Fibroblast of skin of right biceps (primary cell): ENCODE results near the gene ATG4D.
A peak's percentile ranks its signal among the peaks of the same experiment; 100 is the strongest.

Experiments used
- DNase-seq: peaks from one replicate; pipeline ENCODE4 v3.0.0-alpha.2; 2013

Gene ATG4D

DNA sequence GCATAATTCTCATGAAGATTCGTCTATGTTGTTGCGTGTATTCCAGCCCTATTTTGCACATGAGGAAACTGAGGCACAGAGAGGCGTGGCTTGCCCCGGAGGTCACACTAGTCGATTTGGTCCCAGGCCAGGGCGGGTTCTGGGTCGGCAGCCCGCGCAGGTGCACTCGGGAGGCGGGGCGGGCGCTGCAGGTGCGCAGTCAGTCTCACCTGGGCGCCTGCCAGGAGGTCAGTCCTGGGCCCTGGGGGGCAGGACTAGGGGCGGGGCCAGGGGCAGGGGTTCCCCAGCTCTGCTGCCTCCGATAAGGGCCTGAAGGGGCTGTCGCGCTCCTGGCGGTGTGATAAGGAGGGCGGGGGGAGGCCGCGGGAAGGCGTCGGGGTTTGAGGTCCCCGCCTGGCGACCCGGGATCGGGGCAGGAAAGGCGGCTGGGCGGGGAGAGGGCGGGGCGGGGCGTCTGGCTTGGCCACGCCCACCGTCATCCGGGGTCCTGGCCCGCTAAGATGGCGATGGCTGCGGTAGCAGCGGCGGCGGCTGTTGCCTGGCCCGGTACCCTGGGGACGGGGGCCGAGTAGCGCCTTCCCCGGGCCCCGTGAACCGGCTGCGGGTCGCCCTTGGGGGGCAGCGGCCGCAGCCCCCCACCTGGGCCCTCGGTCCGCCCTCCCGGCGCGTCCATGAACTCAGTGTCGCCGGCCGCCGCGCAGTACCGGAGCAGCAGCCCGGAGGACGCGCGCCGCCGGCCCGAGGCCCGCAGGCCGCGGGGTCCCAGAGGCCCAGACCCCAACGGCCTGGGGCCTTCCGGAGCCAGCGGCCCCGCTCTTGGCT is at the start of gene ATG4D:
Gene ATG4D, plus strand, starts transcription at position 485 of the 822 bp plus-strand sequence. Its CDS starts 187 bp downstream, at position 672.
- peak; percentile 67 for DNase-seq

DNA sequence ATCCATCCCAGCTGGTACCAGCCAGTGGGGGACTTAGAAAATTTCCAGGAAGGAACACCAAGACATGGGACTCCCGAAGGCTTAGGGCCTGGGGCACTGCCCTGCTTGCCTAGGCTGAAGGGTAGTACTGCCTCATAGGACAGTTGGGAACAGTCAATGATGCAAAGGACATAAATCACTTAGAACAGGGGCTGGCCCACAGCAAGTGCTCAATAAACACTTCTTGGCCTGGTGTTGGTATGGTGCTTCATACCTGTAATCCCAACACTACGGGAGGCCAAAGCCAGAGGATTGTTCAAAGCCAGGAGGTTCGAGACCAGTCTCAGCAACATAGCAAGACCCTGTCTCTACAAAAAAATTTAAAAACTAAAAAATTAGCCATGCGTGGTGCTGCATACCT is 46.3 kb upstream of the ATG4D start:
- DNase-seq: no peak

DNA sequence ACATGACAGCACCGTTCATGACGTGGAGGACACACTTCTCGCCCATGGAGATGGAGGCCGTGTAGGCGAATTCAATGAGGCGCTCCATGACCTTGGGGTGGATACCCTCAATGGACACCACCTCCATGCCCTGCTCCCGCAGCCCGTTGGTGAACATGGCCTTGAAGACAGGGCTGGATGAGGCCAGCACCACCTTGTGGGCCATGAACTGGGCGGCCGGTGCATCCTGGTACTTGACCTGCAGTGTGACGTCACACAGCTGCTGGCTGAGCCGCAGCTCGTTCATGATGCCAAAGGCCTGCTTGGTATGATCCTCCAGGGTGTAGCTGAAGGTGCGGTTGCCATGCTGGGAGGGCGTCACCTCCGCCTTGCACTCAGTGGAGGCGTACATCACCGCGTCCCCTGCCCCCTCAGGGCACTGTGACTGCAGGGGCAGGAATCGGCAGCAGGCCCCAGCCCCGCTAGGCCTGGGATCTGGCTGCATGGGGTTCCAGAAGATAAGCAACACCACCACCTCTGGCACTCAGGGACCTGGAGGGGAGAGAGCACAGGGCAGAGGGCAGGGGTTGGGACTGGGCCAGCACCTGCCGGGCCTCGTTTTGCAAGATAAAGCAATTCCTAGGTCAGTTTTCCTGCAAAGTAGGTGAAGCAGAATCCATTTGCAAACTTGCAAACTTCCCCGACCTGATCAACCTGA is 44.0 kb upstream of the ATG4D start:
- no peak for DNase-seq

DNA sequence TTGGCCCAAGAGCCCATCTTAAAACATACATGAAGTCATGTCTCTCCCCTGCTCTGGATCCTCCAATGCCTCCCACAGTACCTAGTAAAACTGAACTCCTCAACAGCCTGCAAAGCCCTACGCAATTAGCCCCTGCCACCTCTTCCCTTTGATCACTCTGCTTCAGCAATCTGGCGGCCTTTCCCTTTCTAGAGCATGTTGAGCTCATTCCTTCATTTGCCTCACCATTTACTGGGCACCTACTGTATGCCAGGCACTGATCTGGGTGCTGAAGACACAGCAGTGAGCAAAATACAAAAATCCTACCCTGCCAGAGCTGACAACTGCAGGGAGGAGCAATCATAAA is 43.5 kb upstream of the ATG4D start:
- no peak for DNase-seq

DNA sequence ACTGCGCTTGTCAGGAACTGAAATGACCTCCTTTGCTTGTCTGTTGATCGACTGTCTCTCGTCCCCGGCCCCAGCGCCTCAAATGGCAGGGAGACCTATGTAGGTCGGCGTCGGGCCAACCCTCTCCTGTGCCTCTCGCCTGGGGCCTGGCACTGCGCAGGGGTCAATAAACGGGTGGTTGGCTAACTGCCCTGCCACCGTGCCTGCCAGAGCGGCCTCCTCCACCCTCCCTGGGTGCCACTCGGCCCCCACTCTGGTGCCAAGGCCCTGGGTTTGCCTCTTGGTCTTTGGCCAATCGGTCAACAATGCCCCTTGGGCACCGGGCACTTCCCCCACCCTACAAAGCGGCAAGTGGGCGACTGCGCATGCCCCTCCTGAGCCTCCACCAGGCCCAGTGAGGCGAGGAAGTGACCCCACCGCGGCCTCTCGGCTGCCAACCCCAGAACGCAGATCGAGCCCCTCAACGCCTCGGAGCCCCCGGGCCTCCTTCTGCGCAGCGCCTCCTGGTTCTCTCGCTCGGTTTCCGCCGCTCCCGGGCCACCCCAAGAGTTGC is 41.7 kb upstream of the ATG4D start:
- DNase-seq: peak; percentile 37

DNA sequence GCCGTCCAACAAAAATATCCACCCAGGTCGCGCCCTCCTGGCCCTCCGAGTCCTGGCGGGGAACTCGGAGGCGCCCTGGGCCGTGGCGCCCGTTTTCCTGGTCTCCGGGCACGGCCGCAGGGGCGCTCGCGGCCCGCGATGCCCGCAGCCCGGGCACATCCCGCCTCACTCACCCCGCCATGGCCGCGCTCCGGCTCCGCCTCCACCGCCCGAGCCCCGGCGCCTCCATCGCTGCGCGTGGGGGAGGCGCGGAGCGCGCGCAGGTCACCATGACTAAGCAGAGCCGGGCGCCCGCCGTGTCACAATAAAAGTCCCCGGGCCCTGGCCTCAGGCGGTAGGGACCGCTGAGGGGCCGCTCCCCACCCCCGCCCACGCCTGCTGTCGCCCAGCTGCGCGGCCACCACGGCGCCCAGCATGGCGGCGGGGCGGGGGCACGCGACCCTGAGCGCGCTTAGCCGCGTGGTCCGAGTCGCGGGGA is 41.1 kb upstream of the ATG4D start:
- DNase-seq: peak; percentile 95

DNA sequence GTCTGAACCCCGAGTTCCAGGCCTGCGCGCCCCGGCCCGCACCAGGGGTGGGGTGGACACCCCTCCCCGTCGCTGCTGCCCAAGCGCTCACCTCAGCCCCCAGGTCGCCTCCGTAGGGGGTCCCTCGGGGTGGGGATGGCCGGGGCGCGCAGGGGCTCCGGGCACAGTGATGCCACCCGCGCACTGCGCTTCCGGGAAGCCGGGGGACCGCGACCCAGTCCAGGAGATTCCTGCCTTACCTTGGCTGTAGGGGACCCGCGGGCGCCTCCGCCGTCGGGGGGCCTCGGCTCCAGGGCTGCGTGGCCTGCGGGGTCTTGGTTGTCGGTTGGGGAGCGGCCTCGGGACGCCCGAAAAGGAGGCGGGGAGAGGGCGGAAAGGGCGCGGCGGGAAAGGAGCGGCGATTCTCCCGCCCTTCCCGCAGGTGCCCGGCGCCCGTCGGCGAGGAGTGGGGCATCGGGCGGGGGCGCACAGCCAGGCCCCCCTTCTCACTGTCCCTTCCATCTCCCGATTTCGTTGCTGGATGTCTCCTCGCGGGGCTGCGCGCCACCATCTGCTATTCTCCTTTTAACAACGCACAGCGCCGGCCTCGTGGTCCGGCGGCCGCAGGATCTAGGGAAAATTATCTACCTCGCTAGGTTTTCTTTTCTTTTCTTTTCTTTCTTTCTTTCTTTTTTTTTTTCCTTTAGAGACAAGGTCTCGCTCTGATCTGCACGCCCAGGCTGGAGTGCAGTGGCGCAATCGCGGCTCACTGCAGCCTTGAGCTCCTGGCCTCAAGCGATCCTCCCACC is 40.5 kb upstream of the ATG4D start, which contains the start of gene KEAP1:
Gene KEAP1, minus strand, starts transcription at position 355 of the 788 bp plus-strand sequence. CDS start 3,323 bp downstream, outside the sequence.
- peak; percentile 39 for DNase-seq

DNA sequence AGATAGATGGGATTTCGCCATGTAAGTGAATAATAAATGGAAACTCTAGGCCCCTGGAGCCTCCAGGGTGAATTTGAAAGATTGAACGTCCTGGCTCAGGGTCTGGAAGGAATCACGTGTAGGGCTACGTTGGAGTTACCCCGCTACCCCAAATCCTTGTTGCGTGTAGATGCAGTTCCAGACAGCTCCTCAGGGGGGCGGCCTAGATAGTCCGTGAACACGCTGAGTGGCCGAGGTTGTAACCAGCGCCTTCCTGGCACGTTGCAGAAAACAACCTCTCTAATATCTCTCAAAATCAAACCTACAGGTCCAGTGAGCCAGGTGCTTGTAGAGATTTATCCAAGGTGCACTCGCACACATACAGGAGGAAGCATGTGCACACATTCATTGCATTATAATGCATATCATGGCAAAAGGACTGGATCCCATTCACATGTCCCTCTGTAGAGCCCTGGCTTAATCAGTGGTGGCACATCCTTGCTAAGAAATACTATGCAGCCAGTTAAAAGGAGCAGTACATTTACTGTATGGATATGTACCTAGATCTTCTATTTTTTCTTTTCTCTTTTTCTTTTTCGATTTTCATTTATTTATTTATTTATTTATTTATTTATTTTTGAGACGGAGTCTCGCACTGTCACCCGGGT is 38.0 kb upstream of the ATG4D start:
- DNase-seq: peak; percentile 59

DNA sequence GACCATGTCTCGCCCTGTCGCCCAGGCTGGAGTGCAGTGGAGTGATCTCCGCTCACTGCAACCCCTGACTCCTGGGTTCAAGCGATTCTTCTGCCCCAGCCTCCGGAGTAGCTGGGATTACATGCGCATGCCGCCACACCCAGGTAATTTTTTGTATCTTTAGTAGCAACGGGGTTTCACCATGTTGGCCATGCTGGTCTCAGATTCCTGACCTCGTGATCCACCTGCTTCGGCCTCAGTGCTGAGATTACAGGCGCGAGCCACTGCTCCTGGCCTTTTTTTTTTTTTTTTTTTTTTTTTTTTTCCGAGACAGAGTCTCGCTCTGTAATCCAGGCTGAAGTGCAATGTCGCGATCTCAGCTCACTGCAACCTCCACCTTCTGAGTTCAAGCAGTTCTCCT is 35.7 kb upstream of the ATG4D start:
- DNase-seq: no peak

DNA sequence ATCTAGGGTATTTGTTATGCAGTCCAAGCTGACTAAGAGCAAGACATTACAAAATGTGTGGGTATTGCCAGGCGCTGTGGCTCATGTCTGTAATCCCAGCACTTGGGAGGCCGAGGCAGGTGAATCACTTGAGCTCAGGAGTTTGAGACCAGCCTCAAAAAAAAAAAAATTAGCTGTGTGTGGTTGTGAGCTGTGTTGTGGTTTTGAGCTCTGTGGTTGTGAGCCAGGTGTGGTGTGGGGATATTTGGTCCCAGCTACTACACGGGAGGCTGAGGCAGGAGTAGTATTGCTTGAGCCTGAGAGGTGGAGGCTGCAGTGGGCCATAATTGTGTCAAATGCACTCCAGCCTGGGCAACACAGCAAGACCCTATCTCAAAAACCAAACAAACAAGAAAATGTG is 35.0 kb upstream of the ATG4D start:
- no peak for DNase-seq

DNA sequence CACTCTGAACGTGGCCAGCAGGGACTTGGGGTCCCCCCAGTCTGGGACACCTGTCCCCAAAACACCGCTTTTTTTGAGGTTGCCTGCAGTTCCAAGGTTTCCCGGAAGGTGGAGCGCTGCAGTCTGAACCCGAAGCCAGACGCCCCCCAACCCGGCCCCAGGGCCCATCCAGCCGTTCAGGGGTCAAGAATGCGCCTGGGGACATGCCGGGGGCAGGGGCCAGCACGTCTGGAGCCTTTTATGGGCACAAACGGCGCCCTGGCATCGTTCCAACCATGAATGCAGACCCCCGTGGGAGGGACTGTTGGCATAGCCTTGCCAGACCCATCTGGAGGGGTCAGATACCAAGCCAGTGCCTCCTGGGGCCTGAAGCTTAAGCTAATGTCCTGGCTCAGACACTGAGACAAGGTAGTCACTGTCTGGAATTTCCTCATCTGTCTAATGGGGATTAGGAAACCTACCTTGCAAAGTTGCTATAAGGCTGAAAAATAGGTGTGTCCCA is 33.4 kb upstream of the ATG4D start:
- no peak for DNase-seq

DNA sequence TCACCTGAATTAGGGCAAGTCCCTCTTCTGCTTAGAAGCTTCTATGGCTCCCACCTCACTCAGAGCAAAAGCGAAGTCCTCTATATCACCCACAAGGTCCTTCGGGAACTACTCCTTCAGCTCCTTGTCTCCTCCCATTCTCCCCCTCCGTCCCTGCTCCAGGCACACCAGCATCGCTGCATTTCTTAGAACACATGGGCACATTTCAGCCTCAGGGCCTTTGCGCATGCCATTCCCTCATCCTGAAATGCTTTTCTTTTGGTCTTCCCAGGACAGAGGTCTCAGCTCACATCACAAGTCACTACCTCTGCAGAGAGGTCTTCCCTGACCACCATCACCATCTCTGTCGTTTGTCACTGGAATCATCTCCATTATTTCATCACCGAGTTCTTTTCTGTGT is 30.5 kb upstream of the ATG4D start:
- DNase-seq: no peak

DNA sequence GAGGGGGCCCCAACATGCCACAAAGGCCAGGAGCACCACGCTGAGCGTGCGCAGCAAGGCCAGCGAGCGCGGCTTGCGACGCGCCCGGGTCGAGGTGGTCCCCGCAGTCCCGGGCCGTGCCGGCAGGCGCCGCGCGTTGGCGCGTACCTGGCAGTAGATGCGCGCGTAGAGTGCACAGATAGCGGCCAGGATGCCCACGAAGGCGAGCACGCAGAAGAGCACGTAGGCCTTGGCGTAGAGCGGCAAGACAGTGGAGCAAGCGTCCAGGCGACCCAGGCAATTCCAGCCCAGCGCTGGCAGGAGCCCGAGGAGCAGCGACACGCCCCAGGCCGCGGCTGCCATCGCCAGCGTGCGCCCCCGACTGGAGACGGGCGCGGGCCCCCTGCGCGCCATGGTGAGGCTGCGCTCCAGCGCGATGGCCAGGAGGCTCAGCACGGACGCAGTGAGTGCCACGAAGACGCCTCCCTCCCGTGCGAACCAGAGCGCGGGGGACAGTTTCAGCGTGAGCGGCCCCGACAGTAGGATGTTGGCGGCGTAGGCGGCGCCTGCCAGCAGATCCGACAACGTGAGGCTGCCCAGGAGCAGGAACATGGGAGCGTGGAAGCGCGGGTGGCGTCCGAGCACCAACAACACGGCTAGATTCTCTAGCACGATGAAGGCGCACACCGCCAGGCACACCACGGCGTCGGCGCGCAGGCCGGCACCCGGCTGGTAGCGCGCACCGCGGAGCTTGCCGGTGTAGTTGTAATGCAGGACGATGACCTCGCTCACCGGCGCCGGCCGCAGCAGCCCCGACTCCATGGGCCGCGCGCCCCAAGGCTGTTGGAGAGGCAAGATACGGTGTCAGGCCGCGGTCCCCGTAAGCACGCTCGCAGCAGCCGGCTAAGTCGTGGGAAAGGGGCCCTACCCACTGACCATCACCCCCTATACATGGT is 29.2 kb upstream of the ATG4D start:
- peak; percentile 13 for DNase-seq

DNA sequence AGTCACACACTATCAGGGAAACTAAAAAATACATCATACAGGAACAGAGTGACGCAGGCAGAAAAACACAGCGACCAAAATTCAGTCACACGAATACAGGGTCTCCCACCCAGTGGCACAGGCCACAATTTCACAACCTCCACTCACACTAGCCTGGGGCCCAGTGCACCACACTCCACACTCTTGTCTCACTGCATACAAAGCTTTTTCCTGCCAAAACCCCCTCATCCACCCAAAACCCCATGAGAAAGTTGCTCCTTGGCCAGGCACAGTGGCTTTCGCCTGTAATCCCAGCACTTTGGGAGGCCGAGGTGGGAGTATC is 27.7 kb upstream of the ATG4D start:
- DNase-seq: no peak

DNA sequence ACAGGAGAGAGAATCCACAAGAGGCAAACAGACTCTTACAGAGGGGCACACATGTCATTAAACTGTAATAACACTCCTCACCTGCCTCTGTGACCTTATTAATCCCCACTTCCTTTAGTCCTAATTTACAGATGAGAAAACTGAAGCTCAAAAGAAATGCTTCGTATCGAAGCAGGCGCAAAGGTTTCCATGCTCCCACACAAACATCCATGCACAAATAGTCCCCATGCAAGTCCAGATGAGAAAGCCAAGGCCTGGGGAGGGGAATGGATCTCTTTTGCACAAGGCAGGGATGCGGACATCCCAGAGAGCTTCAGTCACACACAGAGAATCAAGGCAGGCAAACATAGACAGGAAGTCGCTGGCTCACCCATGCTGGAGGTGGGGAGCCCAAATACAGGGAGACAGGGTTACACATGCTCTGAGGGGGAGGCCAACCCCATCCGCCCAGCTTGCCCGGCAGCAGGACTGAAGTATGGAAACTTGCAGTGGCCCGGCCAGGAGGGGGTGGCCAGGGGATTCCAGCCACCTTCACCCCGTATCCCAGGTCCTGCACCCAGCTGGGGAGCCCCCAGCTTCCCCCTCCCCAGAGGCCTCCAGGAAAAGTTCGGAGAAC is 26.9 kb upstream of the ATG4D start:
- DNase-seq: no peak

DNA sequence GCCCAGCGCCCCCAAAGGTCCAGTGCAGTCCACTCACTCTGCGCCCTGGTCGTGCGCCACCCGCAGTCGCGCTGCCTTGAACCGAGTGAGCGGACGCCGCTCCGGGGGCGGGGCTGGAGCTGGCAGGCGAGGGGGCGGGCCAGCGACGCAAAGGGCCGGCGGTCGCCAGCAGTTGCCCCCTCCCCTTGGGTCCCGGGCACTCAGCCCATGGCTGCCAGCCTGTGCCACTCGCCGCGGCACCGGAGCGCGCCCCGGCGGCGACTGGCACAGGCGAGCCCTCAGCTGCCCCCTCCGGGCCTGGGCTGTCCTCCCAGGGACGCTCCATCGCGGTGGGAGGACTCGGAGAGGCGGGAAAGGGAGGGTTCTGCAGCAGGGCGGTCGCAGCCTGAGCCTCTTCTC is 26.3 kb upstream of the ATG4D start, which contains the start of gene S1PR5:
Gene S1PR5, minus strand, starts transcription at position 87 of the 399 bp plus-strand sequence. CDS start 2,436 bp downstream, outside the sequence.
- no peak for DNase-seq

DNA sequence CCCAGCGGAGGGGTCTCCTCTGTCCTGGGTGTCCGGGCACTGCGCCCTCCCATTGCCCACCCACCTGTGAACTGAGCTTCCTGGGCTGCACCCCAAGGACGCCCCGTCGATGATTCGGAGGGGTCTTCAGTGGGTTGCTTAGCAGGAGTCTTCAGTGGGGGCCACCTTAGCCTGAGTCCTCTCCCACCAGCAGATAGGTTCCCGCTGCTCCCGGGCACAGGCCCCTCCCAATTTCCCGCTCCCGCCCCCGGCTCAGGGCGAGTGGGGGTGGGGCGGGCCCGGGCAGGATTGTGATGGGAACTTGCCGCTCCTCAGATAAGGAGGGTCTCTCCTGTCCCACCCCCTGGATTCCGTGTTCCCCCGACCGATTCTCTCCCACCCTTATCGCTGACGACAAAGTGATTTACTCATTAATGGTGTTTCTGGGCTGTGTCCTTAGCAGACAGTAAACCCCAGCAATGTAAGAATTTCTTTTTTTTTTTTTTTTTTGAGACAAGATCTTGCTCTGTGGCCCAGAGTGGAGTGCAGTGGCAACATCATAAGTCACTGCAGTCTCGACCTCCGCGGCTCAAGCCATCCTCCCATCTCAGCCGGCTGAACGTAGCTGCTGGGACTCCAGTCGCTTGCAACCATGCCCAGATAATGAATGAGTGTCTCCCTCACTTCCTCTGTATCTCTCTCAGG is 25.8 kb upstream of the ATG4D start:
- DNase-seq: peak; percentile 15

DNA sequence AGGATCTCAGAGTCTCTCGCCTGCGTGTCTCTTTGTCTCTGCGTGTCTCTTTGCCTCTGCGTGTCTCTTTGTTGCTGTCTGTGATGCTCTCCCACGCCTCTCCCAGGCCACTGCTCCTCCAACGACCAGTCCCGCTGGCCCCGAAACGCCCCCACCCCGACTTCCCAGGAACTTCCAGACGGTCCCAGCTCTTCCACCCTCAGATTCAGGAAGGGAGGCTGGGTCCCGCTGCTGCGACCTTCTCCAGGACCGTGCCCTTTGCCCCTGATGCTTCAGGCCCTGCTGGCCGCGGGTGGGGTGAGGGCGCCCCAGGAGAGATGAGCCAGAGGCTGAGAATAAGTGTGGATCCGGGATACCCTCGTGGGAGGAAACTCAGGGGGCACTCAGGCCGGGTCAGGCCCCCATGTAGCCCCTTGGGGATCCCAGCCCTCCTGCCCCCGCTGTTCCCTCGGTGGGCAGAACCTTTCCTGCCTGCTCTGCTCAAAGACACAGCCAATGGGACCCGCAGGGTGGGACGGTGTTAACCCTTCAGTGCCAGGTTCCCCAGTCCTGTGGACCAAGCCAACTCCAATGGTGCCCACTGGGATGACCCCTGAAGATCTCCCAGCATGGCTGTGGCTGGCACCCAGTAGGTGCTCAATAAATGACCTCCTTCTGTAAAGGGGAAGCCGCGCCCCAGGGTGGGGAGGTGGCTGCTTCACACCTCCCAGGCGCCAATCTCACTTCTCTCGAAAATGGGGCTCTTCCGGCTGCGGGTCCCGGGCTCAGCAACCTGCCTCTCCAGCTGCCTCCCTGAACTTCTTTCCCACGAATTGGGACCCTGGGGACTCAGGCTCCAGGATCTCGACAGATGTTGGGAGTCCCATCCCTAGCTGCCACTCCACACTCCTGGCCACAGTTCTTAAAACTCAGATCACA is 25.0 kb upstream of the ATG4D start:
- no peak for DNase-seq

DNA sequence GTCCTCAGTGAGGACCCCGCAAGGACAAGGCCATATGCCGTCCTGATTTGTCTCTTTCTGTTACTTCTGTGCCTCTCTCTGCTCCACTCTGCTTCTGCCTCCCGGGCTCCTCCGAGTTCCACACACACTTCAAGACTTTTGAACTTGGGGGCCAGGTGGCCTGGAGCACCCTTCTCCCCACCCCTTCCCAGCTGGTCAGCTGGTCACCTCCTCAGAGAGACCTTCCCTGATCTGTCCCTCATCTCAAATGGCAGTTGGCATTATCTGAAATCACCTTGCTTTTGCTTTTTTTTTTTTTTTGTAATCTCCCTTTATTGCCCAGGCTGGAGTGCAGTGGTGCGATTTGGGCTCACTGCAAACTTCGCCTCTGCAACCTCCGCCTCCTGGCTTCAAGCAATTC is 24.3 kb upstream of the ATG4D start:
- no peak for DNase-seq
